Neural cell (in vitro differentiated cells): ENCODE results near the gene CARD9. TPM values are rescaled to one million over a fixed set of nuclear protein-coding genes. Genes with fewer than 3 reads are reported as not detected.

Source experiments
- H2AFZ ChIP-seq: fragments of 200-600, 300-800 bp; sonication (generic), shearing (Covaris generic); 2 replicates; pipeline ENCODE4 v1.6.0; 2014; ENCODE audit warnings: low read depth, mild to moderate bottlenecking, antibody characterized with exemption, low read length, moderate library complexity
- H3F3A ChIP-seq: fragments of 200-600 bp; shearing (Covaris generic); 2 replicates; pipeline ENCODE4 v1.6.1; 2016; ENCODE audit warnings: mild to moderate bottlenecking, moderate library complexity, mixed read lengths, antibody characterized with exemption, low read length; ENCODE audit not compliant: insufficient read depth, poor library complexity, severe bottlenecking
- H3K27ac ChIP-seq: fragments of 200-600, 300-800 bp; sonication (generic), shearing (Covaris generic); 2 replicates; pipeline ENCODE4 v1.5.1; 2014; ENCODE audit warnings: mild to moderate bottlenecking, low read length, moderate library complexity
- H3K27me3 ChIP-seq: fragments of 300-800, 200-600 bp; sonication (generic), shearing (Covaris generic); 2 replicates; pipeline ENCODE4 v1.6.0; 2014; ENCODE audit warnings: mild to moderate bottlenecking, low read depth, low read length, moderate library complexity; ENCODE audit not compliant: insufficient read depth
- H3K36me3 ChIP-seq: fragments of 300-800, 200-600 bp; sonication (generic), shearing (Covaris generic); 2 replicates; pipeline ENCODE4 v1.5.1; 2014; ENCODE audit warnings: mild to moderate bottlenecking, antibody characterized with exemption, low read length, moderate library complexity; ENCODE audit not compliant: insufficient read depth
- H3K4me2 ChIP-seq: fragments of 300-800, 200-600 bp; sonication (generic), shearing (Covaris generic); 2 replicates; pipeline ENCODE4 v1.6.0; 2014; ENCODE audit warnings: mild to moderate bottlenecking, low read length
- H3K4me3 ChIP-seq: fragments of 300-800, 200-600 bp; sonication (generic), shearing (Covaris generic); 2 replicates; pipeline ENCODE4 v1.5.1; 2014; ENCODE audit warnings: mild to moderate bottlenecking, low read length, moderate library complexity
- H3K79me2 ChIP-seq: fragments of 200-600 bp; shearing (Covaris generic); replicated peaks from 2 replicates; pipeline ENCODE4 v1.6.0; 2014; ENCODE audit warnings: mild to moderate bottlenecking, low read length, moderate library complexity; ENCODE audit not compliant: insufficient read depth
- H3K9ac ChIP-seq: fragments of 300-800, 200-600 bp; sonication (generic), shearing (Covaris generic); 2 replicates; pipeline ENCODE4 v1.6.1; 2016; ENCODE audit warnings: mild to moderate bottlenecking, low read length, mixed read lengths
- H3K9me2 ChIP-seq: fragments of 200-600 bp; shearing (Covaris generic); 2 replicates; pipeline ENCODE4 v1.6.1; 2016; ENCODE audit warnings: mild to moderate bottlenecking, low read length, mixed read lengths; ENCODE audit not compliant: insufficient read depth
- H3K9me3 ChIP-seq: fragments of 200-600, 300-800 bp; sonication (generic), shearing (Covaris generic); 2 replicates; pipeline ENCODE4 v1.6.1; 2016; ENCODE audit warnings: mild to moderate bottlenecking, mixed run types, low read length, moderate library complexity, mixed read lengths
- H4K20me1 ChIP-seq: fragments of 200-600 bp; shearing (Covaris generic); 2 replicates; pipeline ENCODE4 v1.6.1; 2016; ENCODE audit warnings: mild to moderate bottlenecking, mixed run types; ENCODE audit not compliant: insufficient read depth
- CTCF ChIP-seq: fragments of 450-650 bp; IDR thresholded peaks from 2 replicates; pipeline ENCODE4 v1.5.1; 2014; ENCODE audit warnings: antibody characterized with exemption, mild to moderate bottlenecking, moderate library complexity; ENCODE audit not compliant: poor library complexity, severe bottlenecking
- EP300 ChIP-seq: fragments of 450-650 bp; conservative IDR thresholded peaks from 2 replicates; pipeline ENCODE4 v1.6.1; 2014; ENCODE audit warnings: antibody characterized with exemption, mild to moderate bottlenecking, moderate library complexity; ENCODE audit not compliant: poor library complexity, severe bottlenecking
- EZH2 ChIP-seq: fragments of 200-600, 300-800 bp; shearing (Covaris generic), sonication (generic); IDR thresholded peaks from 2 replicates; pipeline ENCODE4 v1.6.1; 2014; ENCODE audit warnings: antibody characterized with exemption, low read length, borderline replicate concordance, mild to moderate bottlenecking; ENCODE audit not compliant: insufficient read depth, poor library complexity, severe bottlenecking
- MXI1 ChIP-seq: fragments of 450-650 bp; conservative IDR thresholded peaks from 2 replicates; pipeline ENCODE4 v1.6.1; 2014; ENCODE audit warnings: antibody characterized with exemption, mild to moderate bottlenecking; ENCODE audit not compliant: poor library complexity, severe bottlenecking
- POLR2AphosphoS5 ChIP-seq: IDR thresholded peaks from 2 replicates; pipeline ENCODE4 v1.6.1; 2012
- RAD21 ChIP-seq: fragments of 450-650 bp; conservative IDR thresholded peaks from 2 replicates; pipeline ENCODE4 v1.6.1; 2014; ENCODE audit warnings: antibody characterized with exemption, mild to moderate bottlenecking, moderate library complexity
- REST ChIP-seq: IDR thresholded peaks from 2 replicates; pipeline ENCODE4 v1.6.1; 2012; ENCODE audit warnings: borderline replicate concordance
- SMC3 ChIP-seq: fragments of 450-650 bp; conservative IDR thresholded peaks from 2 replicates; pipeline ENCODE4 v1.6.1; 2014; ENCODE audit warnings: antibody characterized with exemption, mild to moderate bottlenecking, moderate library complexity; ENCODE audit not compliant: poor library complexity
- TAF1 ChIP-seq: IDR thresholded peaks from 2 replicates; pipeline ENCODE4 v1.6.1; 2012; ENCODE audit warnings: low read depth
- polyA plus RNA-seq: library from polyadenylated mRNA; depleted of rRNA; stranded (reverse); fragments of >200 nt; gene quantifications from 2 replicates; pipeline ENCODE4 v1.2.3, GENCODE V29; 2014

The CARD9 gene
- polyA plus RNA-seq, 1 donor from 2014 or later = 0.77 TPM

GRCh38 chr9:136359774-136360718, 13.4 kb downstream of the CARD9 start:
- TF ChIP-seq TAF1 = no peak
- H3K27me3 ChIP-seq = no peaks in the 10 kb centered on the region
- H4K20me1 ChIP-seq = no peaks in the 10 kb centered on the region
- no peak overlapping the region for H3K27ac ChIP-seq
- no peak overlapping the region for H3K4me3 ChIP-seq
- H3K79me2 ChIP-seq = no peaks in the 10 kb centered on the region
- no peaks in the 10 kb centered on the region for H3K9me3 ChIP-seq
- H3K36me3 ChIP-seq = no peaks in the 10 kb centered on the region
- H2AFZ ChIP-seq = no peak overlapping the region
- no peaks in the 10 kb centered on the region for H3K9me2 ChIP-seq
- H3K9ac ChIP-seq = no peak overlapping the region
- H3F3A ChIP-seq = no peaks in the 10 kb centered on the region
- no peak overlapping the region for H3K4me2 ChIP-seq

- Histone ChIP-seq H3K4me2 (no peak overlapping the region), H3K9me3 (no peaks in the 10 kb centered on the region), H3K9me2 (no peaks in the 10 kb centered on the region), H3K36me3 (no peaks in the 10 kb centered on the region), H3K9ac (no peak overlapping the region), H3K79me2 (no peaks in the 10 kb centered on the region), H3K27ac (no peak overlapping the region), H3F3A (no peaks in the 10 kb centered on the region), H3K27me3 (no peaks in the 10 kb centered on the region), H2AFZ (no peak overlapping the region), H3K4me3 (no peak overlapping the region), H4K20me1 (no peaks in the 10 kb centered on the region)
- TF ChIP-seq EP300 (no peak), CTCF (no peak)
These were observed 14.6 kb downstream of the CARD9 start for GRCh38 chr9:136358888-136359287.

GRCh38 chr9:136358016-136358415, 15.5 kb downstream of the CARD9 start:
- H2AFZ ChIP-seq = no peak overlapping the region
- TF ChIP-seq RAD21 = no peak
- TF ChIP-seq TAF1 = no peak
- no peak for TF ChIP-seq REST
- TF ChIP-seq MXI1 = no peak
- no peak for TF ChIP-seq POLR2AphosphoS5
- TF ChIP-seq EZH2 = no peak
- TF ChIP-seq CTCF = no peak
- no peak for TF ChIP-seq SMC3
- TF ChIP-seq EP300 = no peak
- H3K9me3 ChIP-seq = no peaks in the 10 kb centered on the region
- H3K27ac ChIP-seq = no peak overlapping the region
- no peak overlapping the region for H3K9ac ChIP-seq
- H3K4me3 ChIP-seq = no peak overlapping the region
- H3K4me2 ChIP-seq = no peak overlapping the region
- no peaks in the 10 kb centered on the region for H4K20me1 ChIP-seq
- H3K36me3 ChIP-seq = no peaks in the 10 kb centered on the region
- H3F3A ChIP-seq = no peaks in the 10 kb centered on the region
- no peaks in the 10 kb centered on the region for H3K27me3 ChIP-seq
- no peaks in the 10 kb centered on the region for H3K79me2 ChIP-seq
- no peaks in the 10 kb centered on the region for H3K9me2 ChIP-seq
